GM12872 (cell line): ENCODE measurements around the gene POLN.

Source experiments
- TF ChIP-seq, protein P1 (sequence below): IDR thresholded peaks from 3 replicates; pipeline ENCODE4 v1.5.1; 2011; ENCODE audit warnings: low read depth, mild to moderate bottlenecking, low read length, moderate library complexity; ENCODE audit not compliant: insufficient read depth

The POLN gene

DNA sequence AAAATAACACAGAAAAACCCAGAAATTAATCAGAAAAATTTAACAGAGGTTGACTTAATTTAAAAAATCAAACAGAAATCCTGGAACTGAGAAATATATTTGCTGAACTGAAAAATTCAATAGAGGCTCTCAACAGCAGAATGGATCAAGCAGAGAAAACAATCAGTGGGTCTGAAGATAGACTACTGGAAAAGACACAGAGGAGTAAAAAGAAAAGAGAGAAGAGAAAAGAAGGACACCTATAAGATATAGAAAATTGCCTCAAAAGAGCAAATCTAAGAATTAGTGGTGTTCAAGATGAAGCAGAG, 55.1 kb downstream of the POLN start:
- TF ChIP-seq, protein P1, sequence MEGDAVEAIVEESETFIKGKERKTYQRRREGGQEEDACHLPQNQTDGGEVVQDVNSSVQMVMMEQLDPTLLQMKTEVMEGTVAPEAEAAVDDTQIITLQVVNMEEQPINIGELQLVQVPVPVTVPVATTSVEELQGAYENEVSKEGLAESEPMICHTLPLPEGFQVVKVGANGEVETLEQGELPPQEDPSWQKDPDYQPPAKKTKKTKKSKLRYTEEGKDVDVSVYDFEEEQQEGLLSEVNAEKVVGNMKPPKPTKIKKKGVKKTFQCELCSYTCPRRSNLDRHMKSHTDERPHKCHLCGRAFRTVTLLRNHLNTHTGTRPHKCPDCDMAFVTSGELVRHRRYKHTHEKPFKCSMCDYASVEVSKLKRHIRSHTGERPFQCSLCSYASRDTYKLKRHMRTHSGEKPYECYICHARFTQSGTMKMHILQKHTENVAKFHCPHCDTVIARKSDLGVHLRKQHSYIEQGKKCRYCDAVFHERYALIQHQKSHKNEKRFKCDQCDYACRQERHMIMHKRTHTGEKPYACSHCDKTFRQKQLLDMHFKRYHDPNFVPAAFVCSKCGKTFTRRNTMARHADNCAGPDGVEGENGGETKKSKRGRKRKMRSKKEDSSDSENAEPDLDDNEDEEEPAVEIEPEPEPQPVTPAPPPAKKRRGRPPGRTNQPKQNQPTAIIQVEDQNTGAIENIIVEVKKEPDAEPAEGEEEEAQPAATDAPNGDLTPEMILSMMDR: no peak

DNA sequence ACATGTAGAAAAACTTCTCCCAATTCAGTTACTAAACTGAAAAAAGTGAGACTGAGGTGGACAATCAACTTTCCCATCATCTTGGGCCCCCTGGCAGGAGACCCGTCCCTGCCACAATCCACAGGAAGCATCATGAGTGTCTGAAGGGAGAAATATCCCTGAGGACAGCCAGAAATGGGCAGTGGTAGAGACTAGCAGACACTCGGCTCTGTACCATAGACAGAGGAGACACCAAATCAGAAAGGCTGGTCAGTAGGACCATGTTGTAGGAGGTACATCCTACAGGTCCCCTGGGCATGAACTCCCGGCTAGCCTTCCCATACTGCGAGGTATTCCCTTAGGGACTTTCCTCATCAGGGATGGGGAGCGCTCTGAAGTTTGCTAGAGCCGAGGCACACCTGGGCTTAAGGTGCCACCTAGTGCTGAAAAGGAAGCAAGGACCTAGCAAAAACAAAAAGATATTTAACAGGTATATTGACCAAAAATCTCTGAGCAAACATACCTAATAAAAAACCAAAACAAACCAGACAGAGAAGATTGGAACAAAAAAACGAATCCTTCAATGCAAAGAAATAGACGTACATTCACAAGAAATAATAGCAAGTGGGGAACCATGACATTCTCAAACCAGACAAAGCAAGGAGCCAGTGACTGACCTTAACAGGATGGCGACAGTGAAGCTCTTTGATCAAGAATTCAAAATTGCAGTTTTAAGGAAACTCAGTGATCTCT, 55.6 kb downstream of the POLN start:
- TF ChIP-seq, protein P1: peak; percentile 58

DNA sequence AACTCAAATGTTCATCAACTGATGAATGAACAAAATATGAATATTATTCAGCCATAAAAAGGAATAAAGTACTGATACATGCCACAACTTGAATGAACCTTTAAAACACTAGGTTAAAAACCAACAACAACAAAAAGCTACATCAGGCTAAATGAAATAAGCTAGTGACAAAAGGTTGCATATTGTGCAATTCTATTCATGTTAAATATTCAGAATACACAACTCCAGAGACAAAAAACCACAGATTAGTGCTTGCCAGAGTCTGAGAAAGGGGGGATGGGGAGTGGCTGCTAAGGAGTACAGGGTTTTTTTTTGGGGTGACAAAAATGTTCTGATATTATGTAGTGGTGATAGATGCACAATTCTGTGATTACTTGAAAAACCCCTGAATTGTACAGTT, 58.5 kb downstream of the POLN start:
- TF ChIP-seq, protein P1: no peak

DNA sequence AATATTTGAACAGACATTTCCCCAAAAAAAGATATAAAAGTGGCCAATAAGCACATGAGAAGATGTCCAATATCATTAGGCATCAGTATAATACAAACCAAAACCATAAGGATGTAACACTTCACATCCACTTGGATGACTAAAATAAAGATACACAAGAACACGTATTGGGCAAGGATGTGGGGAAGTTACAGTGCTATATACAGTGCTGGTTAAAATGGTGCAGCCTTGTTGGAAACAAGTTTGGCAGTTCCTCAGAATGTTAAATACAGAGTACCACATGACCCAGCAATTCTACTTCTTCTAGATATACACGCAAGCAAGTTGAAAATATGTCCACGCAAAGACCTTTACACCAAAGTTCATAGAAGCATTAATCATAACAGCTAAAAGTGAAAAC, 58.9 kb downstream of the POLN start:
- TF ChIP-seq, protein P1: no peak

DNA sequence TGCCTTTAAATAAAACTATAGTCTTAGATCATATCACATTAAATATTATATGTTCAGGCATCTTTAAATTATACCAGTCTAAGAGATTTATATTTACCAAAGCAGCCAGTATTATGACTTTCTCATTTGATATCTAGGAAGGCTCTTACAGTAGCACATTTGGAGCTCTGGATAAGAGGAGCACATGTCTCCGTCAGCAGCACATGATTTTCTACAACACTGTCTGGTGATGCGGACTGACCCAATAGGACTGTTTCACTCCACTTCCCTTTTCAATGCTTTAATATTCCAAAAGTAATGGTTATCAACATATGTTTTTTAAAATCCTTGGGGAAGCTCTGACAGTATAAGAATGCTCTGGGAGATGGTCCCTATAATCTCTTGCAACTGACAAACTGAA, 61.5 kb downstream of the POLN start:
- TF ChIP-seq, protein P1: no peak

DNA sequence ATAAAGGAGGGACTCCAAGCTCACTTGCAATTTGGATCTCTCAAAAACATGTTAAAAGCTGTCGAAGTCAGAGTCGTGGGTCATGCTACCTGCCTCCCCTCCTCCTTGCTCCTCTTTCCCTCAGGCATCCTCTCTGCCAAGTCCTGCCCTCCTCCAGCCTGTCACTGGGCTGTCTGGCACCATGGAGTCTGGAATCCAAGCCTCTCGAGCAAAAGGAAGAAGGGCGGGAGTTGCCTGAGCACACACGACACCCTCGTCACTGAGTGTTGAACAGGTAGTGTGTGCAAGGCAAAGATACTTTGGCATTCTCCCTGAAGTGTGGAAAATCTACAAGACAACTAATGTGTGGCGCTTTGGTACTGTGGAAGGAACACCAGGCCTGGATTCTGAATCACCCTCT, 62.2 kb downstream of the POLN start:
- TF ChIP-seq, protein P1: no peak

DNA sequence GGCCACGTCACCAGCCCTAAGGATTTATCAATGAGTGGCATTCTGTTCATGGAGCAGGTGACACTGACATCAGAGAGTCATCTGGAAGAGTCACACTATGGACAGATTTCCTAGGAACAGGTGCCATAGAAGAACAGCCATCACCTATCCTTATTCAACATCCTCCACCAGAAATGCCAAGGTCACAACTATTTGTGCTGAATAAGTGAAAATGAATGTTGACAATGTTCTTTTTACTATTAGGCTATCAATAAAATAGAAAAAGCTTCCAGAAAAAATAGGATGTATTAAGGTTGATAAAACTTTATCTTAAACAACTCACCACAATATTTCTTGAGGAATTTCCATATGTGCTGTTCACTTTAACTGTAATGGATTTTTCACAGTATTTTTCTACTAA, 62.9 kb downstream of the POLN start:
- TF ChIP-seq, protein P1: no peak
